Posterior cingulate gyrus (tissue), 11 donors: ENCODE results near the gene TRMT1.
"Not testable (repeated sequence)": the region's sequence is repeated elsewhere in the genome, so short reads cannot be mapped to it uniquely, and the experiment has no call there.

Experiments used
- DNase-seq, 10 donors: peaks; one replicate each; pipeline versions ENCODE4 v3.0.0 to v3.0.0-alpha.2; 2020 to 2021; ENCODE audit warnings: mixed read lengths in 3 of 10
- intact Hi-C: fragments of 100-400 bp; cut with DNase I; formaldehyde crosslinking; loops from one replicate; pipeline ENCODE4 v1.15.1; 2023

TRMT1 gene

GRCh38 chr19:13150931-13151604, 34.5 kb upstream of the TRMT1 start:
- DNase-seq, result no peak
- intact Hi-C loops, result loop anchor here (1.0 kb wide), 1 partner anchor 33 kb away; the partner anchor contains the start of gene NACC1

DNA sequence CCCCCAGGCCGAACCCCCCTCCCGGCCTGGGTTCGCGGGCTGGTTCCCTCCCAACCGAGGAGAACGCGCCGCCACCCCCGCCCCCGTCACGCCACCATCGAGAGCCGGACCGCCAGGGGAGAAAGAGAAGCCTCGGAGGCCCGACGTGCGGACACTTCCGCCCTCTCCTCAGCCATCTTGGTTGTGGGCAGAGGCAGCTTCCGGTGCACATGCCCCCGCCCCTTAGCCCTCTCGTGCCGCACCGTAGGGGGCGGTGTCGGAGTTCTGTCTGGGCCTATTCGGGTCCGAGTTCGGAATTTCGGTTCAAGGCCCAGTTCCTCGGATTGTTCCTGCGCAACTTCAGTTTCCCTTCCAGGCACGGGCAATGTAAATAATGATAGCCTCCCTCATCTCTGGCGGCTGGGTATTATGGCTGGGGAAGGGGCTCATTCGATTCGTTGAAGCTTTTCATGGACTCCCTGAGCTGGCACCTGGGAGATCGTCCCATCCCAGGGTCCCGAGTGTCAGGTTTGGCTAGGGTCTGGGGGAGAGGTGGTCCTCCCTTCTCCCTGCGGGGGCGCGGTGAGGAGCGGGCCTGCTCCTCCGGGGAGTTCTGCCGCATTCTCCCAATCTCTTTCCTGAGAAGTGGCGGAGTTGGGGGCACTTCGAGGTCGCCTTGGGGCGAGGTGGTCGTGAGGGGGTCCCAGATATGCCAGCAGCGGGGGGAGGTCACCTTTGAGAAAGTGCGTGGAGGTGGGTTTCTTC, 33.8 kb upstream of the TRMT1 start, which contains the start of the genes IER2 and STX10:
IER2 (plus strand) TSS at position 225 of the 744 bp plus-strand sequence. CDS start 2,776 bp downstream, outside the sequence.
STX10 (minus strand) TSS at position 189 of the 744 bp plus-strand sequence. CDS start 202 bp downstream, outside the sequence.
- peak; percentile 95 to 99 (median 97) for DNase-seq
- intact Hi-C loops, result loop anchor here (1.0 kb wide), 1 partner anchor 32 kb away; the partner anchor contains the start of gene NACC1

GRCh38 chr19:13149628-13150186, 33.2 kb upstream of the TRMT1 start:
- peak in 4 of 10 donors; percentile 29 to 89 (median 70) for DNase-seq
- intact Hi-C loops, result loop anchor here (1.0 kb wide), 1 partner anchor 31 kb away; the partner anchor contains the start of gene NACC1

DNA sequence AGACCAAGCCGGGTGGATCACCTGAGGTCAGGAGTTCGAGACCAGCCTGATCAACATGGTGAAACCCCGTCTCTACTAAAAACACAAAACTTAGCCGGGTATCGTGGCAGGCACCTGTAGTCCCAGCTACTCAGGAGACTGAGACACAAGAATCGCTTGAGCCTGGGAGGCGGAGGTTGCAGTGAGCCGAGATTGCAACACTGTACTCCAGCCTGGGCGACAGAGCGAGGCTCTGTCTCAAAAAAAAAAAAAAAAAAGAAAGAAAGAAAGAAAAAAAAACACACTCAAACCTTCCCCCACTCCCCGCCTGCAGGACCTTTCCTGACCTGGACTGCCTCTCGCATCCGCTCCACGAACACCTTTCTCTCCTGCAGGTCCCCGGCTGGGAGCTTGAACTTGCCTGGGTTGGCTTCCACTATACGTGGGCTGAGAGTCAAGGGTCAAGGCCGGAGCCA, 32.7 kb upstream of the TRMT1 start:
- peak in 2 of 10 donors; percentile 64 to 83 for DNase-seq
- intact Hi-C loops, result not testable (repeated sequence)

GRCh38 chr19:13146763-13147563, 30.4 kb upstream of the TRMT1 start:
- DNase-seq, result no peak
- intact Hi-C loops, result no loop called here

GRCh38 chr19:13139633-13140311, 23.2 kb upstream of the TRMT1 start:
- peak in 1 of 10 donors; percentile 62 for DNase-seq
- intact Hi-C loops, result no loop called here

DNA sequence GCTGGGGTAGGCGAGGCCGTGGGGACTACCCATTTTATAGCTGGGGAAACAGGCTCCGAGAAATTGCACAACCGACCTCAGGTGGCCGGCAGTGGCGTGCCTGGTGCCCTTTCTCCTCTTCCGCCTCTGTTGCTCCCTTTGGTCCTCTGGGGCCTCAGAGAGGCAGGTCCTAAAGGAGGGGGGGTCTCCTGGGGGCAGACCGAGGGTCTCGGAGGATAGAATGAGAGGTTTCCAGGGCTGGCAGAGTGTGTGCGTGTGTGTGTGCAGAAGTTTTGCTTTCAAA, 22.3 kb upstream of the TRMT1 start:
- DNase-seq, result peak in 1 of 10 donors; percentile 72
- intact Hi-C loops, result no loop called here

DNA sequence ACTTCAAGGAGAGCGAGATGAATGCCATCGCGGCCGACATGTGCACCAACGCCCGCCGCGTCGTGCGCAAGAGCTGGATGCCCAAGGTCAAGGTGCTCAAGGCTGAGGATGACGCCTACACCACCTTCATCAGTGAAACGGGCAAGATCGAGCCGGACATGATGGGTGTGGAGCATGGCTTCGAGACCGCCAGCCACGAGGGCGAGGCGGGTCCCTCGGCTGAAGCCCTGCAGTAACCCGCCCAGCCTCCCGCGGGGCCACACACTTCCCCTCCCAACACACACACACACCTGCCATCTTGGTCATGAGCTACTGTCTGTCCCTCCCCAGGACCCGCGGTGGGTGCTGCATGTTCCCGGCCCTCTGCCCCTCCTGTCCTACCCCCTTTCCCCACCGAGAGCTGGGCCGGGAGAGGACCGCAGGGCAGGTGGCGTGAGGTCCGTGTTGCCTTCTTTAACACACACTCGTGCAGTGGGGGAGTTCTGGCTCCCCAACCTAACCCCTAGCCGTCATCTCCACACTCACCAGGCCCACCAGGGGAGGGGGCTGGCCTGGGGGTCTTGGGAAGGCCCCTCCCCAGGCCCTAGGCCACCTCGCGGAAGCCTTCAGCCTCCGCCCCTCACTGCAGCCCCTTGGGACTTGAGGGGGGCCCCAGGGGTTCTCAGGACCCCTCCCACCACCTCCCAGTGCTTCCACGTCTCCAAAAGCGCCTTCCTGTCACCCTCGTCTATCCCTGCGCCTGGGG, 21.8 kb upstream of the TRMT1 start:
- intact Hi-C loops, result no loop called here
- DNase-seq, result no peak

GRCh38 chr19:13137290-13137794, 20.8 kb upstream of the TRMT1 start:
- intact Hi-C loops, result no loop called here
- DNase-seq, result no peak

DNA sequence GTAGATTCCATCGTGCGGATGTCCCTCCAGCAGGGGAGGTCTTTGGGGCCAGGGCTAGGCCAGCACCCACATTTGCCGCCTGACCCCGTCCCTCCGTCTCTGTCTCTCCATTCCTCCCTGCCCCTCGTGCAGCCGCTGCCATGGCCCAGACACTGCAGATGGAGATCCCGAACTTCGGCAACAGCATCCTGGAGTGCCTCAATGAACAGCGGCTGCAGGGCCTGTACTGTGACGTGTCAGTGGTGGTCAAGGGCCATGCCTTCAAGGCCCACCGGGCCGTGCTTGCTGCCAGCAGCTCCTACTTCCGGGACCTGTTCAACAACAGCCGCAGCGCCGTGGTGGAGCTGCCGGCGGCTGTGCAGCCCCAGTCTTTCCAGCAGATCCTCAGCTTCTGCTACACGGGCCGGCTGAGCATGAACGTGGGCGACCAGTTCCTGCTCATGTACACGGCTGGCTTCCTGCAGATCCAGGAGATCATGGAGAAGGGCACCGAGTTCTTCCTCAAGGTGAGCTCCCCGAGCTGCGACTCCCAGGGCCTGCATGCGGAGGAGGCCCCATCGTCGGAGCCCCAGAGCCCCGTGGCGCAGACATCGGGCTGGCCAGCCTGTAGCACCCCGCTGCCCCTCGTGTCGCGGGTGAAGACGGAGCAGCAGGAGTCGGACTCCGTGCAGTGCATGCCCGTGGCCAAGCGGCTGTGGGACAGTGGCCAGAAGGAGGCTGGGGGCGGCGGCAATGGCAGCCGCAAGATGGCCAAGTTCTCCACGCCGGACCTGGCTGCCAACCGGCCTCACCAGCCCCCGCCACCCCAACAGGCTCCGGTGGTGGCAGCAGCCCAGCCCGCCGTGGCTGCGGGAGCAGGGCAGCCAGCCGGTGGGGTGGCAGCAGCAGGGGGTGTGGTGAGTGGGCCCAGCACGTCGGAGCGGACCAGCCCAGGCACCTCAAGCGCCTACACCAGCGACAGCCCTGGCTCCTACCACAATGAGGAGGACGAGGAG, 18.8 kb upstream of the TRMT1 start:
- intact Hi-C loops, result no loop called here
- peak in 3 of 10 donors; percentile 82 to 91 (median 90) for DNase-seq

DNA sequence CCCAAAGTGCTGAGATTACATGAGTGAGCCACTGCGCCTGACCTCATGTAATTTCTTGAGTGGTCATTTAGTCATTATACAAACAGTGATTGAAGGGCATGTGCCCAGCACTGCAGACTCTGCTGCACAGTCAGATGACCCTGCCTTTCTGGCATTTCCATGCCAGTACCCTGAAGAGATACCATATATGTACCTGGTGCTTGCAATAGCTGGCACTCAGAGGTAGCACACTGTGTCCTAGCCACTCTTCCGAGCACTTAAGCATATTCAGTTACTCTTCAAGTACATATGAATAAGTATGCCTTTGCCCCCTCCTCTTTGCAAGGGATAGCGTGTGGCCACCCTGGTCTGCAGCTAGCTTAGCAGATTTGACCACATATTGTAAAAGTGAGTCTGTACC, 18.1 kb upstream of the TRMT1 start:
- intact Hi-C loops, result no loop called here
- DNase-seq, result no peak

DNA sequence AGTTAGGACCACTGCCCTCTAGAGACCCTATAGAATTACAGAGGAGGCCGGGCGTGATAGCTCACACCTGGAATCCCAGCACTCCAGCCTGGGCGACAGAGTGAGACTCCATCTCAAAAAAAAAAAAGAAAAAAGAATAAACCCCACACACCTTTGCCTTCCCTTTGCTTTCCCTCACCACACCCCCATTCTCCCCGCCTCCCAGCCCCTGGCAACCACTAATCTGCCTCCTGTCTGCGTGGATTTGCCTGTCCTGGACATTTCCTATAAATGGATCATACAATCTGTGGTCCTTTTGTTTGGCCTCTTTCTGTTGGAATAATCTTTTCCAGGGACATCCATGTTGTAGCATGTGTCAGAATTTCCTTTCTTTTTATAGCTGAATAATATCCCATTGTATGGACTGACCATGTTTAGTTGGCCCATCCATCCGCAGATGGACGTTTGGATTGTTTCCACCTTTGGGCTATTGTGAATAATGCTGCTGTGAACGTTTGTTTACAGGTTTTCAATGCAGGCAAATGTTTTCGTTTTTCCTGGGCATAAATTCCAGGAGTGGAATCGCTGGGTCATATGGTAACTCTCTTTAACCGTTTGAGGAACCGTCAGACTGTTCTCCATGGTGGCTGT, 16.8 kb upstream of the TRMT1 start:
- peak in 3 of 10 donors; percentile 42 to 83 (median 45) for DNase-seq

DNA sequence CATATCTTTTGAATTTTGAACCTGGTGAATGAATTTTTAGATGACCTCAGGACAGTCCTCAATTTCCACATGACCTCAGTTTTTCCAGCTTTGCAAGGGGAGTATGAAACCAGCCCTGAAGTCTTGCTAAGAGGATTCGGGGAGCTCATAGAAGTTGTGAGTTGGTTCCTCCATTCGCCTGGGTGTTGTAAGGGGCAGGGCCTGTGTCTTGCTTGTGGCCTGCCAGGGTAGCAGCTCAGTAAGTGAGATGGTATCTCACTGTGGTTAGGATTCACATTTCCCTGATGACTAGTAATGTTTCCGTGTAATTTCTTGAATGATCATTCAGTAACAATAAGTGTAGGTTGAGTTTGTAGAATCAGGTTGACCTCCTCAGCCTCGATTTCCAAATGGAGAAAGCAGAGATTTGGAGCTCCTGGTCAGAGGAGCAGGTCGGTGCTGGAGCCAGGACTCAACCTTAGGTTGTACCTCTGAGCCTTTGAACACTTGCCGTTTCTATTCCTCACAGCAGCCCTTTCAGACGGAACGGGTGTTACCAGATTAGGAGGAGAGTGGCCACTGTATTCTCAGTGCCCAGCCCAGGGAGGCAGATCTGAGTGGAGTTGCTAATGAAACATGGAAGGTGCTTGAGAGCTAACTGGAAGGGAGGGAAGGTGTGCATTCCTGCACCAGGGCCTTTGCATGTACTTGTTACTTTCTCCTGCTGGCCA, 16.1 kb upstream of the TRMT1 start:
- DNase-seq, result peak in 1 of 10 donors; percentile 62
- intact Hi-C loops, result no loop called here

More for the DNA sequence above, 16.8 kb upstream of the TRMT1 start:
- intact Hi-C loops, result no loop called here

DNA sequence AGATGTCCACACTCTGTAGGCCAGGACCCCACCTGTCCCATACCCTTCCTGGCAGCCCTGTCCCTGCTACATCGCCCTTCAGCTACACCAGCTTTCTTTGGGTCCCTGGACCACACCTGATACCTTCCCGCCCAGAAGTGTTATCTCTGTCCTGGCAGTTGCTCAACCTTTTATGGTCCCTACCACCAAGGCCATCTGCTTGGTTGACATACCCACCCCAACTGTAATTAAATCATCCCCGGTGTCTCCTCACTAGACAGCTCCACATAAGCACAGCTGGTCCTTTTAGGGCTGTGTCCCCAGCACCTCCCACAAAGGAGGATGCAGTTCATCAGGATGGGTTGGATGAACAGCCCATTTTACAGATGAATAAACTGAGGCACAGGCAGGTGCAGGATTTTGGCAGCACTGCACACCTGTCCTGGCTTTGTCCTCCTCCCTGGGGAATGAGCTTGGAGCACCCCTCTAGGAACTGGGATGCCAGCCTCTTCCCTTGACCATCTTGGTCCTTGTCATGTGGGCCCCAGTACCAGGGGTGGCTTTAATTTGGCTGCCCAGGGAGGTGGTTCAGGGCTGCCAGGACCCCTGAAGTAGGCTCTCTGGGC, 14.4 kb upstream of the TRMT1 start:
- intact Hi-C loops, result no loop called here
- no peak for DNase-seq

- intact Hi-C loops, result no loop called here
- DNase-seq, result no peak
Measured at GRCh38 chr19:13129384-13129783, 12.8 kb upstream of the TRMT1 start.

GRCh38 chr19:13128583-13128982, 12.0 kb upstream of the TRMT1 start:
- no peak for DNase-seq
- intact Hi-C loops, result no loop called here
